ENCODE data around the gene SLC6A2.

DNA sequence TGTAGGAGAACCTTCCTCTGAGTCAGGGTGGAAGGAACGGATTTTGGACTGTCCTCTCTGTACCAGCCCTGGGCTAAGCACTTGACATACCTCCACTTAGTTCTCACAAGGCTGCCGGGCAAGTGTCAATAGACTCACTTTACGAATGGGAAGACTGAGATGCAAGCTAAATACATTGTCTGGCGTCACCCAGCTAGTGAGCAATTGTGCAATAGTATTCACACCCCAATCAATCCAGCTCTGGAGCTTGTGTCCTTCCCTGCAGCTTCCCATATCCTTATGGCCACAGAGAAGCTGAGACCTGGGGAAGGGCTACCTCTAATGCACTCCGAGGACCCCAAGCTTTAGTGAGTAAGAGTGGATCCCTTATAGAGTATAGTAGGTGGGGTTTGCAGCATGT lies 39.8 kb downstream of the SLC6A2 start:
- TF ChIP-seq POLR2A (IDR thresholded peaks at IDR 0.05) (no peak), POLR2AphosphoS5 (IDR thresholded peaks at IDR 0.05) (no peak), EP300 (IDR thresholded peaks at IDR 0.05) (no peak)
- TF ChIP-seq, protein P1, sequence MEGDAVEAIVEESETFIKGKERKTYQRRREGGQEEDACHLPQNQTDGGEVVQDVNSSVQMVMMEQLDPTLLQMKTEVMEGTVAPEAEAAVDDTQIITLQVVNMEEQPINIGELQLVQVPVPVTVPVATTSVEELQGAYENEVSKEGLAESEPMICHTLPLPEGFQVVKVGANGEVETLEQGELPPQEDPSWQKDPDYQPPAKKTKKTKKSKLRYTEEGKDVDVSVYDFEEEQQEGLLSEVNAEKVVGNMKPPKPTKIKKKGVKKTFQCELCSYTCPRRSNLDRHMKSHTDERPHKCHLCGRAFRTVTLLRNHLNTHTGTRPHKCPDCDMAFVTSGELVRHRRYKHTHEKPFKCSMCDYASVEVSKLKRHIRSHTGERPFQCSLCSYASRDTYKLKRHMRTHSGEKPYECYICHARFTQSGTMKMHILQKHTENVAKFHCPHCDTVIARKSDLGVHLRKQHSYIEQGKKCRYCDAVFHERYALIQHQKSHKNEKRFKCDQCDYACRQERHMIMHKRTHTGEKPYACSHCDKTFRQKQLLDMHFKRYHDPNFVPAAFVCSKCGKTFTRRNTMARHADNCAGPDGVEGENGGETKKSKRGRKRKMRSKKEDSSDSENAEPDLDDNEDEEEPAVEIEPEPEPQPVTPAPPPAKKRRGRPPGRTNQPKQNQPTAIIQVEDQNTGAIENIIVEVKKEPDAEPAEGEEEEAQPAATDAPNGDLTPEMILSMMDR (IDR thresholded peaks at IDR 0.05): no peak
